NCI-H1417 (cell line): Measurements from ENCODE around the gene PLEKHH2.
A peak's percentile ranks its signal among the peaks of the same experiment; 100 is the strongest.
"Not testable (repeated sequence)": the region's sequence is repeated elsewhere in the genome, so short reads cannot be mapped to it uniquely, and the experiment has no call there.

Experiments used
- DNase-seq, 3 experiments: peaks; one replicate each; lab custom pipeline; 2025; lab: John Stamatoyannopoulos, UW

Gene PLEKHH2

GRCh38 chr2:43637030-43637803 is at the start of gene PLEKHH2:
PLEKHH2 (plus strand) TSS chr2:43637260; CDS start chr2:43644674, 7,414 bp downstream.
- DNase-seq, result peak in 2 of 3 experiments; percentile 65 to 73

- peak in 1 of 3 experiments; percentile 28 for DNase-seq
Measured at GRCh38 chr2:43592443-43592842, 44.6 kb upstream of the PLEKHH2 start.

GRCh38 chr2:43593254-43593653 is 43.8 kb upstream of the PLEKHH2 start:
- peak in 1 of 3 experiments; percentile 84 for DNase-seq

GRCh38 chr2:43594875-43595274 is 42.2 kb upstream of the PLEKHH2 start:
- DNase-seq, result no peak

DNA sequence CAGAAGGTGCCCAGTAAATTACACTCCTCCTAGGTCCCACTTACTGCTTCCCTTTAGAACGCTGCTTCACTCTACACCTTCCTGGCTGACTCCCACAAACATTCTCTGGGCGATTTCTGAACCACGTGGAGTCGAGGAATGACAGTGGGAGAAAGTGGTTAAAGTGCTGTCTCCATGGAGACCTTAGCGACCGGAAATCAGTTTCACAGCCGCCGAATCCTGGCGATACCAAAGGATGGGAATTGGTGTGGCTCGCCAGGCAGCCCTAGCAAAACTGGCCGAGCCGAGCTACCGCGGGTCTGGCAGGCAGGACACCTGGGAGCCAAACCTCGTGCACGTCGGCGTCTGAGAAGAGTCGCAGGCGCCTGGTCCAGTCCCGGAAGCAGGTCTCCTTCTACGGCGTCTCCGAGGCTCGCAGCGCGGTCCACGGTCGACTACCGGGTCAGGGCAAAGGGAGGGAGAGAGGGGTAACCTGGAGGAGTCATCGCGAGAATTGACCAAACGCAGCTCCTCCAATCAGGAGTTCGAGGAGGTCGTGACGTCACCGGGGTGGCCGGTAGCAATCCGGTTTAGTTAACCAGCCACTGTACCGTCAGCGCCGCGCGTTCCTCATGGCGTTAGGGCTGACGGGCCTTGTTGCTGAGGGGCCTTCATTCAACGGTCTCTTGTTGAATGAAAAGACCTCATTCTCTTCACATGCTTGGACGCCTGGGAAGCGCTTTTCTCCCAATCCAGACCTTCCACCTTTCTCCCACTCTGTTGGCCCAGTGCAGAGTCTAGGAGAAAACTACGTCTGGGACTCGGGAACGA is 41.3 kb upstream of the PLEKHH2 start, which contains the start of gene THADA:
Gene THADA (minus strand): TSS at position 436 of the 810 bp plus-strand sequence. CDS start 3,646 bp downstream, outside the sequence.
- peak; percentile 98 to 100 (median 99) for DNase-seq

GRCh38 chr2:43600596-43600995 is 36.5 kb upstream of the PLEKHH2 start:
- DNase-seq, result not testable (repeated sequence)

- no peak for DNase-seq
Measured at GRCh38 chr2:43604674-43605073, 32.4 kb upstream of the PLEKHH2 start.

GRCh38 chr2:43605079-43605655 is 31.9 kb upstream of the PLEKHH2 start:
- peak; percentile 14 to 67 (median 28) for DNase-seq

- DNase-seq, result peak in 1 of 3 experiments; percentile 46
Measured at GRCh38 chr2:43605851-43606250, 31.2 kb upstream of the PLEKHH2 start.

GRCh38 chr2:43609290-43609918 is 27.7 kb upstream of the PLEKHH2 start:
- DNase-seq, result peak; percentile 52 to 83 (median 59)

DNA sequence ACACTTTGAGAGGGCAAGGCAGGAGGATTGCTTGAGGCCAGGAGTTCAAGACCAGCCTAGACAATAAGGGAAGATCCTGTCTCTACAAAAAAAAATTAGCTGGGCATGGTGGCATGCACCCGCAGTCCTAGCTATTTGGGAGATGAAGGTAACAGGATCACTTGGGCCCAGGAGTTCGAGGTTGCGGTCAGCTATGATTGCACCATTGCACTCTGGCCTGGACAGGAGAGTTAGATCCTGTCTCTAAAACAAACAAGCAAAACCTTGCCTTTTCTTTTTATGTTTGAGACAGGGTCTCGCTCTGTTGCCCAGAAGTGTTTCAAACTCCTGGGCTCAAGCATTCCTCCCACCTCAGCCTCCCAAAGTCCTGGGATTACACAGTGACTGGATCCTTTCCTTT is 26.7 kb upstream of the PLEKHH2 start:
- DNase-seq, result no peak

GRCh38 chr2:43611987-43612894 is 24.8 kb upstream of the PLEKHH2 start:
- peak; percentile 67 to 88 (median 71) for DNase-seq

- no peak for DNase-seq
Measured at GRCh38 chr2:43612944-43613343, 24.1 kb upstream of the PLEKHH2 start.

- DNase-seq, result no peak
Measured at GRCh38 chr2:43616967-43617680, 19.9 kb upstream of the PLEKHH2 start.

DNA sequence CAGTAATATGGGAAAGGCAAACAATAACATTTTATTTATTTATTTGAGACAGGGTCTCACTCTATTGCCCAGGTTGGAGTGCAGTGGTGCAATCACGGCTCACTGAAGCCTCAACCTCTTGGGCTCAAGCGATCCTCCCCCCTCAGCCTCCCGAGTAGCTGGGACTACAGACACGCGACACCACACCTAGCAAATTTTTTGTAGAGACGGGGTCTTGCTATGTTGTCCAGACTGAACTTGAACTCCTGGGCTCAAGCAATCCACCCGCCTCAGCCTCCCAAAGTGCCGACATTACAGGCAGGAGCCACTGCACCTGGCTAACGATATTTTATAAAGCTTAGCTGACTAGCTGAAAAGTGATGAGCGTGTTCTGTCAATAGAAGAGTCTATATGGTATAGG is 17.5 kb upstream of the PLEKHH2 start:
- no peak for DNase-seq

- DNase-seq, result peak in 1 of 3 experiments; percentile 32
Measured at GRCh38 chr2:43622931-43623451, 14.1 kb upstream of the PLEKHH2 start.

- no peak for DNase-seq
Measured at GRCh38 chr2:43631618-43632317, 5.3 kb upstream of the PLEKHH2 start.

GRCh38 chr2:43634604-43635306 is 2.3 kb upstream of the PLEKHH2 start:
- peak; percentile 34 to 94 (median 77) for DNase-seq

GRCh38 chr2:43636153-43636552 is 907 bp upstream of the PLEKHH2 start:
- not testable (repeated sequence) for DNase-seq
